Thyroid gland (tissue), 4 donors: Measurements from ENCODE around the gene LRRC18. TPM values are rescaled to one million over a fixed set of nuclear protein-coding genes. Genes with fewer than 3 reads are reported as not detected.

Experiments used
- DNase-seq, 2 donors: peaks; one replicate each; pipeline ENCODE4 v3.0.0-alpha.2; 2019
- H3K27ac ChIP-seq, 3 donors: fragments of 200-600 bp; sonication (generic); 1 replicate in 2 of 3; 2 replicates in 1 of 3; pipeline ENCODE4 v1.5.1; 2016 to 2019; ENCODE audit warnings: mild to moderate bottlenecking in 1 of 3, moderate library complexity in 1 of 3
- H3K27me3 ChIP-seq: fragments of 200-600 bp; sonication (generic); one replicate; pipeline ENCODE4 v1.5.1; 2019
- H3K36me3 ChIP-seq, 2 donors: fragments of 200-600 bp; sonication (generic); one replicate each; pipeline ENCODE4 v1.5.1; 2016 to 2019
- H3K4me1 ChIP-seq, 2 donors: fragments of 200-600 bp; sonication (generic); one replicate each; pipeline ENCODE4 v1.5.1; 2017 to 2019
- H3K4me3 ChIP-seq, 3 donors: fragments of 200-600 bp; sonication (generic); replicated peaks in 1 of 3; 1 replicate in 2 of 3; 2 replicates in 1 of 3; pipeline ENCODE4 v1.5.1; 2016; ENCODE audit warnings: mild to moderate bottlenecking in 1 of 3
- H3K9me3 ChIP-seq: fragments of 200-600 bp; sonication (generic); one replicate; pipeline ENCODE4 v1.5.1; 2017
- CTCF ChIP-seq, 6 experiments: fragments of 200-600 bp in 3 of 6; fragments of 450-650 bp in 3 of 6; sonication (generic) in 3 of 6; IDR thresholded peaks; one replicate each; pipeline ENCODE4 v1.5.1; 2016 to 2019; ENCODE audit warnings: antibody characterized with exemption in 6 of 6, mild to moderate bottlenecking in 2 of 6, inconsistent platforms in 1 of 6, moderate library complexity in 1 of 6
- POLR2A ChIP-seq, 2 donors: fragments of 450-650 bp; IDR thresholded peaks; one replicate each; pipeline ENCODE4 v1.6.1; 2017; ENCODE audit warnings: antibody characterized with exemption in 2 of 2, mild to moderate bottlenecking in 2 of 2, moderate library complexity in 1 of 2
- WGBS, 2 donors: methylation state at CpG; one replicate each; pipeline ENCODE4 v1.1.5; 2017; 5-methylcytosine and 5-hydroxymethylcytosine counted together
- intact Hi-C: fragments of 100-400 bp; cut with DNase I; formaldehyde crosslinking; loops from one replicate; pipeline ENCODE4 v1.15.1; 2023
- total RNA-seq, 4 donors: library from RNA; depleted of rRNA; stranded (reverse); fragments of >200 nt; gene quantifications; one replicate each; pipeline ENCODE4 v1.2.3, GENCODE V29; 2016

Gene LRRC18
- total RNA-seq, 4 donors from 2014 or later = not detected

DNA sequence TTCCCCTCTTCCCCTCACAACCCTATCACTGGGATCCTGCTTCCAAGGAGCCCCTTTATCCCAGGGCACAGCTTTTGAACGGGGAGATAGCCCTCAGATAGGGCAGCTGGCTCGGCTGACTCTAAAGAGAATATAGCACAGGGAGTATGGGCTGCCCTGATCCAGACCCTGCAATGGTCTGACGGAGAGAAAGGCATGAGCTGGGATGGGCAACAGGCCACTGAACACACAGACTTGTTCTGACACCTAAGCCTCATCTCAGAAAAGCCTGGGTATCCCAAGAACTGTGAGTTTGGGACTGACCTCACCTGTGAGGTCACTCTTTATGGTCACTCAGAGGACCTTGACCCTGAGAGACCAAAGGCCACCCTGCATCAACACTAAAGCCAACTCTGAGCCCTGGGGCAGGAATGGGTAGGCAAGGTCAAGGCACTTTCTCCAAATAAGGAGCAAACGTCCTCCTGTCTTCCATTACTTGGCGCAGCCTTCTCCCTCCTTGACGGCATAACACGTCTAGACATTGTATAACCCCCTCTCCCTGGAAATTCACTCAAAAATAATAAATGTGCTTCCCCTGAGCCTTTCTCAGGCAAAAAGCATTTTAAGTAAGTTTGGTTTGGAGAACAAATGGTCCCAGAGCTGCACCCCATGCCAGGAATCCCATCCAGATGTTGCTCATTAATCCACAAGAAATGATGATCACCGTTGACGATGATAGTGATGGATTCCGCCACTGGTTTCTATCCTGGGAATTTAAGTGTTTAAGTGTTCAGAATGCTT is 8.2 kb upstream of the LRRC18 start:
- no peak for DNase-seq
- TF ChIP-seq POLR2A (IDR thresholded peaks at IDR 0.05) = no peak
- TF ChIP-seq CTCF (IDR thresholded peaks at IDR 0.05) = no peak
- Histone ChIP-seq H3K9me3 (no peaks in the 10 kb centered on the region), H3K27ac (no peak overlapping the region), H3K4me1 (no peaks in the 10 kb centered on the region), H3K27me3 (no peaks in the 10 kb centered on the region), H3K4me3 (no peak overlapping the region), H3K36me3 (no peaks in the 10 kb centered on the region)
- WGBS, 2 donors = 71 to 76% methylated on average over 10 of the region's 10 CpGs
- intact Hi-C loops = no loop called here

- TF ChIP-seq CTCF (IDR thresholded peaks at IDR 0.05) = no peak
- TF ChIP-seq POLR2A (IDR thresholded peaks at IDR 0.05) = no peak
- WGBS, 2 donors = 87 to 88% methylated on average over 12 of the region's 12 CpGs
- no peak for DNase-seq
- no peaks in the 10 kb centered on the region for H3K27me3 ChIP-seq
- intact Hi-C loops = no loop called here
- H3K4me1 ChIP-seq = no peaks in the 10 kb centered on the region
- H3K36me3 ChIP-seq = no peaks in the 10 kb centered on the region
- H3K27ac ChIP-seq = no peak overlapping the region
- H3K9me3 ChIP-seq = no peaks in the 10 kb centered on the region
- no peak overlapping the region for H3K4me3 ChIP-seq
These were observed 7.4 kb upstream of the LRRC18 start for GRCh38 chr10:48946891-48947500.

DNA sequence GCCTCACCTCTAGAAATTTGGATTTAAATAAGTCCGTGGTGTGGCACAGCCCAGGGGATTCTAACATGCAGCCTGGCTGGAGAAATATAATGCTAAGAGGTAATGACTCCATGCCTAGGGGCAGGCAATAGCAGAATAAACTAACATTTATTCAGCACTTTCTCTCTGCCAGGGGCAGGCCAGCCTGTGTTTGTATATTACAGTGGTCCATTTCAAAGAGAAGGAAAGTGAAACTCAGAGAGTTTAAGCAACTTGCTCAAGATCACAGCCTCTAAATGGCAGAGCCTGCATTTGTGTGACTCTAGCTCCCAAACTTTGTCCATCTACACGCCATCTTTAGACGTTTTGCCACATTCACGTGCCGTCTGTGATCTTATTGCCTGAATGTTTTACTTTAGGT is 6.7 kb upstream of the LRRC18 start:
- WGBS, 2 donors = 87 to 88% methylated on average over 5 of the region's 5 CpGs
- intact Hi-C loops = no loop called here
- no peak for DNase-seq

DNA sequence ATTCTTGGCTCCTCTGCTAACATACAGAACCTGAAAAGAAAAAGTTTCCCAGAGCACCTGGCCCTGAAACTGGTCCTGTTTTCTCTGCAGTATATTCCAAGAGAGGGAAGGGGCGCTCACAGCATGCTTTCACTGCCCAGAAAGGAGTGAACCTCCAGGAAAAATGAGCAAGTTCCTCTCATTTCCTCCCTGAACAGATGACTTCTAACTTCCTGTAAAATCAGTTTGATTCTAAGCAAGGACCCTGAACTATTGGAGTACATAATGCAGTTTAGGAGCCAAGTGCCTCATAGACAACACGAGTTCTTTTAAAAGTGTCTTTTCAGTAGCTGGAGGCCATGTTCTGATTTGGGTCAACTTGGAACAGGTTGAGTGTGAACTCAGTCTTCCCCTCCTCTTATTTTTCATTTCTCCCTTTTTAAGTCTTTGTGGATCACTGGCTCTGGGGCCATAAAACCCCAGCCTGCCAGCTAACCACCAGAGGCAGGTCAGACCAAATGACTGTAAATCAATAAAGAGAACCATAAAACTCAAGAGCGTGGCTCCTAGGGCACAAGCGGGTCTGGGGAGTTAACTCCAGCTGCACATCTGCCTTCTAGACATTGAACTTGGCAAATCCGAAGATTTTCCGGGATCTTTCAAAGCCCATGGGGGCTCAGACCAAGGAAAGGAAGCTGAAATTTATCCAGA is 5.9 kb upstream of the LRRC18 start:
- no peak overlapping the region for H3K4me3 ChIP-seq
- no peaks in the 10 kb centered on the region for H3K36me3 ChIP-seq
- intact Hi-C loops = no loop called here
- H3K4me1 ChIP-seq = no peaks in the 10 kb centered on the region
- H3K27ac ChIP-seq = no peak overlapping the region
- no peaks in the 10 kb centered on the region for H3K9me3 ChIP-seq
- TF ChIP-seq CTCF (IDR thresholded peaks at IDR 0.05) = no peak
- 81 to 84% methylated on average over 6 of the region's 6 CpGs for WGBS, 2 donors
- no peak for DNase-seq
- no peaks in the 10 kb centered on the region for H3K27me3 ChIP-seq

More for the DNA sequence above, 6.7 kb upstream of the LRRC18 start:
- TF ChIP-seq CTCF (IDR thresholded peaks at IDR 0.05) = no peak
- no peak for TF ChIP-seq POLR2A (IDR thresholded peaks at IDR 0.05)
- Histone ChIP-seq H3K27me3 (no peaks in the 10 kb centered on the region), H3K36me3 (no peaks in the 10 kb centered on the region), H3K4me1 (no peaks in the 10 kb centered on the region), H3K9me3 (no peaks in the 10 kb centered on the region), H3K27ac (no peak overlapping the region), H3K4me3 (no peak overlapping the region)

GRCh38 chr10:48944171-48944570 is 4.5 kb upstream of the LRRC18 start:
- Histone ChIP-seq H3K4me3 (no peak overlapping the region), H3K4me1 (no peaks in the 10 kb centered on the region), H3K9me3 (no peaks in the 10 kb centered on the region), H3K27me3 (no peaks in the 10 kb centered on the region), H3K27ac (no peak overlapping the region), H3K36me3 (no peaks in the 10 kb centered on the region)
- no peak for TF ChIP-seq CTCF (IDR thresholded peaks at IDR 0.05)
- TF ChIP-seq POLR2A (IDR thresholded peaks at IDR 0.05) = no peak
- DNase-seq = no peak
- WGBS, 2 donors = 93 to 100% methylated on average over 3 of the region's 3 CpGs
- intact Hi-C loops = no loop called here
